HCT116 (cell line): ENCODE measurements around the gene TMEM59L. TPM values are rescaled to one million over a fixed set of nuclear protein-coding genes. Genes with fewer than 3 reads are reported as not detected.

Experiments
- ATAC-seq: fragments of 200-7000 bp; cut with Tn5 transposase; 2 replicates; pipeline ENCODE4 v1.9.1; 2020; ENCODE audit warnings: mild to moderate bottlenecking, moderate library complexity
- Bru-seq: library from RNA; stranded (reverse); fragments of 400-500 nt; gene quantifications from one replicate; lab custom pipeline; 2021; lab: Mats Ljungman, UMichigan
- BruChase-seq, 2 experiments: library from RNA; stranded (reverse); fragments of 400-500 nt; gene quantifications; one replicate each; lab custom pipeline; 2021; lab: Mats Ljungman, UMichigan
- BruUV-seq: library from RNA; stranded (reverse); fragments of 400-500 nt; replicated peaks from 2 replicates; lab custom pipeline; 2021; lab: Mats Ljungman, UMichigan
- CTCF ChIA-PET: fragments of 300-600 bp; sonication (Branson Sonifier 250); formaldehyde crosslinking; loops from one replicate; lab custom pipeline; 2021; ENCODE audit warnings: antibody characterized with exemption; lab: Charles Lee
- POLR2A ChIA-PET: fragments of 300-600, 350-600 bp; sonication (Branson Sonifier 250); formaldehyde crosslinking; loops from one replicate; lab custom pipeline; 2021; ENCODE audit warnings: antibody characterized with exemption; lab: Charles Lee
- RAD21 ChIA-PET, 2 experiments: fragments of 300-600 bp; sonication (Branson Sonifier 250); formaldehyde crosslinking; loops; one replicate each; lab custom pipeline; 2023; ENCODE audit warnings: low total read pairs in 2 of 2; ENCODE audit not compliant: uncharacterized antibody in 2 of 2, unreplicated experiment in 2 of 2, low non-redundant PET in 1 of 2; lab: Charles Lee
- DNase-seq: peaks from one replicate; pipeline ENCODE4 v3.0.0-alpha.2; 2010; ENCODE audit warnings: low read depth, low spot score
- H2AFZ ChIP-seq: fragments of 200-600 bp; shearing (Covaris generic), sonication (generic); 2 replicates; pipeline ENCODE4 v1.6.1; 2017; ENCODE audit warnings: low read depth, mixed run types, mixed read lengths, antibody characterized with exemption, low read length; ENCODE audit not compliant: poor library complexity, severe bottlenecking
- H3K27ac ChIP-seq: 2 replicates; pipeline ENCODE4 v1.5.1; 2012; ENCODE audit warnings: low read depth, low read length
- H3K27me3 ChIP-seq: fragments of 200-600 bp; sonication (generic); 2 replicates; pipeline ENCODE4 v1.6.1; 2016; ENCODE audit warnings: mixed run types, low read length, mixed read lengths; ENCODE audit not compliant: insufficient read depth
- H3K36me3 ChIP-seq, 2 experiments: fragments of 200-500 bp in 1 of 2; fragments of 200-600 bp in 1 of 2; sonication (Bioruptor generic) in 1 of 2; sonication (generic) in 1 of 2; 2 replicates each; pipeline versions ENCODE4 v1.5.1 to v1.6.1; 2014 to 2016; ENCODE audit warnings: low read length in 2 of 2, inconsistent platforms in 1 of 2, mixed read lengths in 1 of 2, mixed run types in 1 of 2; ENCODE audit not compliant: insufficient read depth in 2 of 2, control insufficient read depth in 1 of 2
- H3K4me1 ChIP-seq, 2 experiments: fragments of 200-600 bp in 1 of 2; sonication (generic) in 1 of 2; 2 replicates each; pipeline versions ENCODE4 v1.5.1 to v1.6.1; 2012 to 2017; ENCODE audit warnings: low read length in 2 of 2, inconsistent platforms in 1 of 2, mild to moderate bottlenecking in 1 of 2, mixed read lengths in 1 of 2, mixed run types in 1 of 2, moderate library complexity in 1 of 2; ENCODE audit not compliant: insufficient read depth in 2 of 2, control insufficient read depth in 1 of 2
- H3K4me2 ChIP-seq: fragments of 200-600 bp; sonication (generic); 2 replicates; pipeline ENCODE4 v1.6.1; 2017; ENCODE audit warnings: mixed run types, low read length, mixed read lengths
- H3K4me3 ChIP-seq, 2 experiments: fragments of 200-600 bp in 1 of 2; sonication (generic) in 1 of 2; replicated peaks in 1 of 2; 2 replicates each; pipeline ENCODE4 v1.5.1; 2011 to 2016; ENCODE audit warnings: low read length in 2 of 2, control low read depth in 1 of 2, low read depth in 1 of 2, mild to moderate bottlenecking in 1 of 2, mixed read lengths in 1 of 2, mixed run types in 1 of 2
- H3K79me2 ChIP-seq: fragments of 200-600 bp; sonication (generic); 2 replicates; pipeline ENCODE4 v1.6.1; 2017; ENCODE audit warnings: mild to moderate bottlenecking, mixed run types, low read length, moderate library complexity, mixed read lengths; ENCODE audit not compliant: insufficient read depth
- H3K9ac ChIP-seq: fragments of 200-600 bp; sonication (generic); 2 replicates; pipeline ENCODE4 v1.6.1; 2016; ENCODE audit warnings: low read length, mixed read lengths
- H3K9me2 ChIP-seq: fragments of 200-600 bp; sonication (generic), shearing (Covaris generic); 2 replicates; pipeline ENCODE4 v1.6.1; 2017; ENCODE audit warnings: mixed run types, mild to moderate bottlenecking, moderate library complexity; ENCODE audit not compliant: insufficient read depth
- H3K9me3 ChIP-seq, 2 experiments: fragments of 200-500 bp in 1 of 2; fragments of 200-600 bp in 1 of 2; sonication (Bioruptor generic) in 1 of 2; sonication (generic) in 1 of 2; 2 replicates each; pipeline ENCODE4 v1.6.1; 2014 to 2017; ENCODE audit warnings: low read length in 2 of 2, mixed read lengths in 2 of 2, inconsistent platforms in 1 of 2, low read depth in 1 of 2, mild to moderate bottlenecking in 1 of 2, mixed run types in 1 of 2, moderate library complexity in 1 of 2; ENCODE audit not compliant: control insufficient read depth in 1 of 2, insufficient read depth in 1 of 2
- H4K20me1 ChIP-seq: fragments of 200-600 bp; sonication (generic), shearing (Covaris generic); 2 replicates; pipeline ENCODE4 v1.6.1; 2017; ENCODE audit warnings: mixed run types, mild to moderate bottlenecking, moderate library complexity; ENCODE audit not compliant: insufficient read depth
- EGR1 ChIP-seq: IDR thresholded peaks from 2 replicates; pipeline ENCODE4 v1.6.1; 2012; ENCODE audit warnings: low read depth
- EZH2 ChIP-seq: fragments of 200-600 bp; sonication (generic); IDR thresholded peaks from 2 replicates; pipeline ENCODE4 v1.6.1; 2017; ENCODE audit warnings: antibody characterized with exemption, mixed run types
- EZH2phosphoT487 ChIP-seq: fragments of 200-600 bp; IDR thresholded peaks from 2 replicates; pipeline ENCODE4 v1.6.1; 2018; ENCODE audit warnings: antibody characterized with exemption, borderline replicate concordance
- POLR2AphosphoS5 ChIP-seq: IDR thresholded peaks from 2 replicates; pipeline ENCODE4 v1.6.1; 2011; ENCODE audit warnings: mild to moderate bottlenecking, low read depth, low read length, moderate library complexity
- RAD21 ChIP-seq: IDR thresholded peaks from 2 replicates; pipeline ENCODE4 v1.6.1; 2012; ENCODE audit warnings: low read depth, mild to moderate bottlenecking
- SIN3A ChIP-seq: IDR thresholded peaks from 2 replicates; pipeline ENCODE4 v1.6.1; 2012; ENCODE audit warnings: low read depth
- SRF ChIP-seq: IDR thresholded peaks from 2 replicates; pipeline ENCODE4 v1.6.1; 2012; ENCODE audit warnings: low read depth
- YY1 ChIP-seq: IDR thresholded peaks from 2 replicates; pipeline ENCODE4 v1.6.1; 2011; ENCODE audit warnings: low read length, low read depth, moderate library complexity, mild to moderate bottlenecking; ENCODE audit not compliant: insufficient replicate concordance; ENCODE audit errors: extremely low read depth
- ZFX ChIP-seq: fragments of 450-650 bp; IDR thresholded peaks from 2 replicates; pipeline ENCODE4 v1.6.1; 2017
- intact Hi-C: fragments of 100-400 bp; cut with micrococcal nuclease; formaldehyde crosslinking; loops from 2 replicates; pipeline ENCODE4 v1.10.0; 2022
- long read RNA-seq: library from polyadenylated mRNA; unstranded; transcript quantifications from one replicate; pipeline ENCODE4 v2.0.0, GENCODE V29; 2021; ENCODE audit not compliant: unreplicated experiment
- polyA plus RNA-seq: library from polyadenylated mRNA; unstranded; fragments of >200 nt; gene quantifications from 2 replicates; pipeline ENCODE4 v1.2.1, GENCODE V29; 2012; ENCODE audit warnings: missing spikeins
- total RNA-seq: library from RNA; stranded (reverse); gene quantifications from one replicate; pipeline ENCODE4 v1.2.1, GENCODE V29; 2021; ENCODE audit not compliant: unreplicated experiment

TMEM59L gene
- total RNA-seq (14.3 TPM), Bru-seq, nascent RNA (percentile 35 among the genes with signal in this experiment), BruChase-seq, experiment 1, labeled RNA remaining after a 6-hour chase (percentile 41 among the genes with signal in this experiment), BruChase-seq, experiment 2, labeled RNA remaining after a 2-hour chase (percentile 36 among the genes with signal in this experiment)
- polyA plus RNA-seq, result 21.3 and 22.7 TPM in 2 replicates
- long read RNA-seq, transcript TMEM59L-201 (8 exons, 1,613 nt), result major isoform, 7 of 10 reads
- long read RNA-seq, partial matches to known transcripts, result 0 of 10 reads
- long read RNA-seq, other reads (novel, unspliced or antisense), result 3 of 10 reads

DNA sequence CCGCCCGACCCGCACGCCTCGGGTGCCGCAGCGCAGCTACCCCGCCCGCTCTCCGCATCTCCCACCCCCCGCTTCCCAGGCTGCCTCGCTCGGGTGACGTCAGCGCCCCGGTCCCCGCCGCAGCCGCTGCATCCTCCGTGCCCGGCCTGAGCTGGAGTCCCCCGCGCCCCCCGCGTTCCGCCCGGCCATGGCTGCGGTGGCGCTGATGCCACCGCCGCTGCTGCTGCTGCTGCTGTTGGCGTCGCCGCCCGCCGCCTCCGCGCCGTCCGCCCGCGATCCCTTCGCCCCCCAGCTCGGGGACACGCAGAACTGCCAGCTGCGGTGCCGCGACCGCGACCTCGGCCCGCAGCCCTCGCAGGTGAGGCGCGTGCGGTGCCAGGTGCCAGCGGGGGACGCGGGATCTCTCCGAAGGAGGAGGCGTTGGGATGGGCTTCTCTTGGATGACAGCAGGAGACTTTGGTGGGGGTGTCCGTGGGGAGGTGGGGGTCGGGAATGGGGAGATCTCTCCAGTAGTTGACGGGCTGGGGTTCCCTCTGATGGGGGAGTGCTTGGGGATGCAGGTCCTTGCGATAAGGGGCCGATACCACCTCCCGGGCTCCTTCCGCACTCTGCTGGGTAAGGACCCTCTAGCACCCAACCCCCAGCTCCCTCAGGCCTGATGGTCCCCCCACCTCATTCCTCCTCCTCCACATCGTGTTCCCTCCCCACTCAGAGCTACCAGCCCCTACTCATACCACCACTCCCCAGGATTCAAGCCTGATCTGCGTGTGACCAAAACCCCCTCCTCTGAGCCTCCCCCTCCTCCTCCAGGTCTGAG, at the start of gene TMEM59L:
Gene TMEM59L, plus strand, starts transcription at position 99 of the 817 bp plus-strand sequence. Its CDS starts 89 bp downstream, at position 188.
- Histone ChIP-seq H3K27me3 (peaks cover 29% of the 10 kb centered on the region; the same call in 1 of the 2 replicates), H4K20me1 (no peaks in the 10 kb centered on the region), H3K79me2 (no peaks in the 10 kb centered on the region), H3K4me1 (peaks cover 13 to 39% of the 10 kb centered on the region in 2 experiments), H3K4me3 (peak within 1 kb of the TSS; percentile 42 to 59), H3K27ac (no peak within 1 kb of the TSS; the same call in 1 of the 2 replicates), H3K9me2 (no peaks in the 10 kb centered on the region), H3K4me2 (peak within 1 kb of the TSS; percentile 76), H3K9ac (peak within 1 kb of the TSS; percentile 30; the same call in 1 of the 2 replicates), H2AFZ (no peak within 1 kb of the TSS), H3K9me3 (no peaks in the 10 kb centered on the region), H3K36me3 (no peaks in the 10 kb centered on the region)
- POLR2A ChIA-PET, result interaction anchor here (1.2 kb wide), 1 partner anchor 24 kb away, joined by 6 read pairs; no protein-coding TSS in a partner anchor
- BruUV-seq, result no TSS peak
- TF ChIP-seq POLR2AphosphoS5, result no peak
- TF ChIP-seq YY1, result no peak
- TF ChIP-seq RAD21, result no peak
- TF ChIP-seq SIN3A, result no peak
- TF ChIP-seq EZH2, result no peak
- no peak for TF ChIP-seq SRF
- no peak for TF ChIP-seq ZFX
- no peak for TF ChIP-seq EGR1
- TF ChIP-seq EZH2phosphoT487, result no peak
- peak; percentile 55 for ATAC-seq
- intact Hi-C loops, result no loop called here
- no peak for DNase-seq
- CTCF ChIA-PET, result interaction anchor here (1.6 kb wide), 1 partner anchor 19 kb away, joined by 3 read pairs; no protein-coding TSS in a partner anchor
- RAD21 ChIA-PET, result no interaction called here
